Adipocyte (in vitro differentiated cells): Measurements from ENCODE around the gene UGT1A3.

Source experiments
- DNase-seq: peaks from one replicate; pipeline ENCODE4 v3.0.0-alpha.2; 2015; ENCODE audit warnings: low read depth
- H3K27me3 ChIP-seq: replicated peaks from 2 replicates; pipeline ENCODE4 v1.7.0; 2013; ENCODE audit warnings: mild to moderate bottlenecking, low read length, moderate library complexity; ENCODE audit not compliant: control insufficient read depth, insufficient read depth
- H3K36me3 ChIP-seq: 2 replicates; pipeline ENCODE4 v1.7.0; 2013; ENCODE audit warnings: low read length, mild to moderate bottlenecking, moderate library complexity; ENCODE audit not compliant: control insufficient read depth, insufficient read depth, severe bottlenecking
- H3K4me1 ChIP-seq: 2 replicates; pipeline ENCODE4 v1.7.0; 2013; ENCODE audit warnings: mild to moderate bottlenecking, low read length, moderate library complexity; ENCODE audit not compliant: control insufficient read depth, insufficient read depth
- H3K4me3 ChIP-seq: 2 replicates; pipeline ENCODE4 v1.7.0; 2013; ENCODE audit warnings: mild to moderate bottlenecking, low read length, moderate library complexity
- H3K9ac ChIP-seq: 2 replicates; pipeline ENCODE4 v1.7.0; 2013; ENCODE audit warnings: mild to moderate bottlenecking, low read length, moderate library complexity
- H3K9me3 ChIP-seq: 2 replicates; pipeline ENCODE4 v1.7.0; 2013; ENCODE audit warnings: mild to moderate bottlenecking, low read length, moderate library complexity; ENCODE audit not compliant: control insufficient read depth

The UGT1A3 gene

GRCh38 chr2:233779722-233780121 is 50.9 kb downstream of the UGT1A3 start:
- H3K27me3 ChIP-seq, result no peaks in the 10 kb centered on the region
- no peaks in the 10 kb centered on the region for H3K36me3 ChIP-seq
- H3K9me3 ChIP-seq, result peaks cover 25% of the 10 kb centered on the region
- H3K4me3 ChIP-seq, result no peak overlapping the region
- DNase-seq, result no peak
- peaks cover 3% of the 10 kb centered on the region for H3K4me1 ChIP-seq
- H3K9ac ChIP-seq, result no peak overlapping the region

GRCh38 chr2:233780771-233781170 is 51.9 kb downstream of the UGT1A3 start:
- no peaks in the 10 kb centered on the region for H3K36me3 ChIP-seq
- no peaks in the 10 kb centered on the region for H3K4me1 ChIP-seq
- no peak overlapping the region for H3K4me3 ChIP-seq
- H3K9me3 ChIP-seq, result peaks cover 19% of the 10 kb centered on the region
- no peak for DNase-seq
- no peak overlapping the region for H3K9ac ChIP-seq
- no peaks in the 10 kb centered on the region for H3K27me3 ChIP-seq

- DNase-seq, result no peak
- no peak overlapping the region for H3K4me3 ChIP-seq
- H3K36me3 ChIP-seq, result no peaks in the 10 kb centered on the region
- H3K27me3 ChIP-seq, result peaks cover 10% of the 10 kb centered on the region
- no peak overlapping the region for H3K9ac ChIP-seq
- H3K9me3 ChIP-seq, result no peaks in the 10 kb centered on the region
- H3K4me1 ChIP-seq, result no peaks in the 10 kb centered on the region
These were observed 60.7 kb downstream of the UGT1A3 start for GRCh38 chr2:233789554-233789953.

- no peaks in the 10 kb centered on the region for H3K9me3 ChIP-seq
- H3K9ac ChIP-seq, result no peak overlapping the region
- H3K36me3 ChIP-seq, result no peaks in the 10 kb centered on the region
- no peak overlapping the region for H3K4me3 ChIP-seq
- no peaks in the 10 kb centered on the region for H3K4me1 ChIP-seq
- peaks cover 10% of the 10 kb centered on the region for H3K27me3 ChIP-seq
- no peak for DNase-seq
These were observed 62.5 kb downstream of the UGT1A3 start for GRCh38 chr2:233791151-233791882.

- Histone ChIP-seq H3K9ac (no peak overlapping the region), H3K36me3 (no peaks in the 10 kb centered on the region), H3K4me3 (no peak overlapping the region), H3K4me1 (no peaks in the 10 kb centered on the region), H3K9me3 (no peaks in the 10 kb centered on the region), H3K27me3 (peaks cover 10% of the 10 kb centered on the region)
- no peak for DNase-seq
These were observed 63.1 kb downstream of the UGT1A3 start for GRCh38 chr2:233791883-233792329.

GRCh38 chr2:233792720-233793119 is 63.9 kb downstream of the UGT1A3 start:
- H3K4me1 ChIP-seq, result no peaks in the 10 kb centered on the region
- no peak overlapping the region for H3K4me3 ChIP-seq
- H3K9me3 ChIP-seq, result no peaks in the 10 kb centered on the region
- H3K27me3 ChIP-seq, result peaks cover 10% of the 10 kb centered on the region
- no peak for DNase-seq
- H3K36me3 ChIP-seq, result no peaks in the 10 kb centered on the region
- H3K9ac ChIP-seq, result no peak overlapping the region

- no peaks in the 10 kb centered on the region for H3K4me1 ChIP-seq
- no peak overlapping the region for H3K9ac ChIP-seq
- no peak for DNase-seq
- H3K9me3 ChIP-seq, result no peaks in the 10 kb centered on the region
- H3K27me3 ChIP-seq, result peaks cover 16% of the 10 kb centered on the region
- no peak overlapping the region for H3K4me3 ChIP-seq
- no peaks in the 10 kb centered on the region for H3K36me3 ChIP-seq
These were observed 64.8 kb downstream of the UGT1A3 start for GRCh38 chr2:233793465-233794127.

- Histone ChIP-seq H3K36me3 (no peaks in the 10 kb centered on the region), H3K4me1 (no peaks in the 10 kb centered on the region), H3K9ac (no peak overlapping the region), H3K9me3 (no peaks in the 10 kb centered on the region), H3K4me3 (no peak overlapping the region), H3K27me3 (peaks cover 22% of the 10 kb centered on the region)
- no peak for DNase-seq
These were observed 65.4 kb downstream of the UGT1A3 start for GRCh38 chr2:233794128-233794658.

GRCh38 chr2:233795735-233796171 is 66.9 kb downstream of the UGT1A3 start:
- H3K9ac ChIP-seq, result no peak overlapping the region
- no peaks in the 10 kb centered on the region for H3K4me1 ChIP-seq
- DNase-seq, result no peak
- H3K27me3 ChIP-seq, result peaks cover 27% of the 10 kb centered on the region
- H3K36me3 ChIP-seq, result no peaks in the 10 kb centered on the region
- H3K4me3 ChIP-seq, result no peak overlapping the region
- no peaks in the 10 kb centered on the region for H3K9me3 ChIP-seq

- Histone ChIP-seq H3K4me1 (no peaks in the 10 kb centered on the region), H3K4me3 (no peak overlapping the region), H3K9me3 (no peaks in the 10 kb centered on the region), H3K9ac (no peak overlapping the region), H3K36me3 (no peaks in the 10 kb centered on the region), H3K27me3 (peaks cover 27% of the 10 kb centered on the region)
- DNase-seq, result no peak
These were observed 67.4 kb downstream of the UGT1A3 start for GRCh38 chr2:233796254-233796653.

GRCh38 chr2:233798335-233799086 is 69.7 kb downstream of the UGT1A3 start:
- Histone ChIP-seq H3K27me3 (peaks cover 32% of the 10 kb centered on the region), H3K9me3 (no peaks in the 10 kb centered on the region), H3K36me3 (no peaks in the 10 kb centered on the region), H3K4me3 (no peak overlapping the region), H3K9ac (no peak overlapping the region), H3K4me1 (no peaks in the 10 kb centered on the region)
- no peak for DNase-seq
